Stromal cell of bone marrow (primary cell): Measurements from ENCODE around the gene PLEKHN1.

Source experiments
- DNase-seq: peaks from one replicate; pipeline ENCODE4 v3.0.0-alpha.2; 2012; ENCODE audit warnings: low read depth

The PLEKHN1 gene

GRCh38 chr1:962381-963300 is 3.6 kb upstream of the PLEKHN1 start:
- DNase-seq: no peak

GRCh38 chr1:963301-963651 is 3.0 kb upstream of the PLEKHN1 start:
- DNase-seq: no peak

DNA sequence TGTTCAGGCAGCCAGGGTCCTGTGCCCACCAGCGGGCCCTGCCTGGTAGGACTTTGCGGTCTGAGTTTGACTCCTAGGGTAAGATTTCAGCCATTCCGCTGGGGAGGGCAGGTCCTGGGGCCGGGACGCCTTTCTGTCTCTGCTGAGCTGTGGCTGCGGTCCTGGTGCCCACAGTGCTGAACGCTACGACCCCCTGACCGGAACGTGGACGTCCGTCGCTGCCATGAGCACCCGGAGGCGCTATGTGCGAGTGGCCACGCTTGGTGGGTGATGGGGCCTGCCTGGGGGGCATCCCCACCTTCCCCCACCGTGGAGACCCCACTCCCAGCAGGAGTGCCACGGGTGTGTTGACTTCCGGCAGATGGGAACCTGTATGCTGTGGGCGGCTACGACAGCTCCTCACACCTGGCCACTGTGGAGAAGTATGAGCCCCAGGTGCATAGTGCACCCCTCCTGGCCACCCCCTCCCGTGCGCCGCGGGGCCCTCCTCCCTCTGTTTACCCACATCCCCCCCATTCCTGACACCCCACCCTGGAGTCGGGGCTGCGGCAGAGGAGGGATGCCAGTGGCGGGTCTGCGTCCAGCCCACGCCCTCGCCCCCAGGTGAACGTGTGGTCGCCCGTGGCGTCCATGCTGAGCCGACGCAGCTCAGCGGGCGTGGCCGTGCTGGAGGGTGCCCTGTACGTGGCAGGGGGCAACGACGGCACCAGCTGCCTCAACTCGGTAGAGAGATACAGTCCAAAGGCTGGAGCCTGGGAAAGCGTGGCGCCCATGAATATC is 2.3 kb upstream of the PLEKHN1 start:
- DNase-seq: no peak

- DNase-seq: no peak
Observed at GRCh38 chr1:964691-965525, 1.4 kb upstream of the PLEKHN1 start.

GRCh38 chr1:965526-966134 is 652 bp upstream of the PLEKHN1 start:
- DNase-seq: no peak

DNA sequence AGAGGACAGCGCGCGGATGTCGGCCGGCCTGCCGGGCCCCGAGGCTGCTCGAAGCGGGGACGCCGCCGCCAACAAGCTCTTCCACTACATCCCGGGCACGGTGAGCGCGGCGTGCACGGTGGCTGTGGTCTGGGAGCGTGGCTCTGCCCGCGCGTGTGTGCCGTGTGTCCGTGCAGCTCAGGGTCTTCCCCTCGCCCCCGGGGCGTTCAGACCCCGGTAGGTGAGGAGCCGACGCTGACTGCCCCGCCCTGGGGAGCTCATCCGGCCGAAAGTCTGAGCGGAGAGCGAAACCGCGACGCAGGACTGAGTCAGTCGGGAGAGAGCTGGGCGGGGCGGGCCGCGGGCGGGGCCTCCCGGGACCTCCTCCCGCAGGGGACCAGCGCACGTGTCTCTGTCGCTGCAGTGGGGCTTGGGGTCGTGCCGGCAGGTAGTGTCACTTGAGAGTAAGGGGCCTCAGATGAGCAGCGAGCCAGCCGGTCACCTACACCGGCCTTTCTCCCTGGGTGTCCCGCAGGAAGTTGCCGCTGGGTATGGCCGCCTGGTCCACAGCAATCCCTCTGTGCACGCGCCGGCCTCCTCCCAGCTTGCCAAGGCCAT is 520 bp downstream of the PLEKHN1 start:
- DNase-seq: peak; percentile 33

- DNase-seq: no peak
Observed at GRCh38 chr1:967466-968343, 1.4 kb downstream of the PLEKHN1 start.

DNA sequence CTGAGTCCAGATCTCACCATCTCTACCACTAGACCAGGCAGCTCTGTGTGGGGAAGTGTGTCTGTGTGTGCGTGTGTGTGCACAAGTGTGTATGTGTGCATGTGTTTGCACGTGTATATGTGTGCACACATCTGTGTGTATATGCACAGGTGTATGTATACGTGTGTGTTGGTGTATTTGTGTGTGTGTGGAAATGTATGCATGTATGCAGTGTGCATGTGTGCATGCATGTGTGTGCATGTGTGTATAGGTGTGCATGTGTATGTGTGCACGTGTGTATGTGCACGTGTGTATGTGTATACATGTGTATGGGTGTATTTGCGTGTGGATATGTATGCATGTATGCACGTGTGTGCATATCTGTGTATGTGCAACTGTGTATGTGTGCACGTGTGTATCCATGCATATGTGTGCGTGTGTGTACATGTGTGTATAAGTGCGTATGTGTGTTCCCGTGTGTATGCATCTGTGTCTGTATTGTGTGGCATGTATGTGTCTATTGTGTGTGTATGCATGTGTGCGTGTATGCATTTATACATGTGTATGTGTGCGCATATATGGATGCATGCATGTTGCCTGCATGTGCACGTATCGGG is 3.1 kb downstream of the PLEKHN1 start:
- no peak for DNase-seq

DNA sequence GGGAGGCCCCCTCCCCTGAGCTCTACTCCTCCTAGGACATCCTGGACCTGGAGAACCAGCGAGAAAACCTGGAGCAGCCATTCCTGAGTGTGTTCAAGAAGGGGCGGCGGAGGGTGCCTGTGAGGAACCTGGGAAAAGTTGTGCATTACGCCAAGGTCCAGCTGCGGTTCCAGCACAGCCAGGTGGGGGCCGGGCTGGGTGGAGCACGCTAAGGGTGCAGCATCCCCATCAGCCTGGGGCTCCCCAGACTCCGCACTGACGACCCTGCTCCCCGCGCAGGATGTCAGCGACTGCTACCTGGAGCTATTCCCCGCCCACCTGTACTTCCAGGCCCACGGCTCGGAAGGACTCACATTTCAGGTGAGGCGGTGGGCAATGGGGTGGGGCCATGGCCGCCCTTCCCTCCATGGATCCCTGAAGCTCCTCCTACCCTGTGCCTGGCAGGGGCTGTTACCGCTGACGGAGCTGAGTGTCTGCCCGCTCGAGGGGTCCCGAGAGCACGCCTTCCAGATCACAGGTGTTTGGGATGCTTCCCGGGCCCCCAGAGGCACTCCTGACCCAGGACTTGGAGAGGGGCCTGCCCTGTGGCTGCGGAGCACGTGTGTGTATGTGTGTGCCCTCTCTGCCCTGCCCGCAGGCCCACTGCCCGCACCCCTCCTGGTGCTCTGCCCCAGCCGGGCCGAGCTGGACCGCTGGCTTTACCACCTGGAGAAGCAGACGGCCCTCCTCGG is 4.1 kb downstream of the PLEKHN1 start:
- no peak for DNase-seq

GRCh38 chr1:970973-971730 is 4.9 kb downstream of the PLEKHN1 start:
- DNase-seq: no peak

- DNase-seq: no peak
Observed at GRCh38 chr1:971751-972506, 5.6 kb downstream of the PLEKHN1 start.

DNA sequence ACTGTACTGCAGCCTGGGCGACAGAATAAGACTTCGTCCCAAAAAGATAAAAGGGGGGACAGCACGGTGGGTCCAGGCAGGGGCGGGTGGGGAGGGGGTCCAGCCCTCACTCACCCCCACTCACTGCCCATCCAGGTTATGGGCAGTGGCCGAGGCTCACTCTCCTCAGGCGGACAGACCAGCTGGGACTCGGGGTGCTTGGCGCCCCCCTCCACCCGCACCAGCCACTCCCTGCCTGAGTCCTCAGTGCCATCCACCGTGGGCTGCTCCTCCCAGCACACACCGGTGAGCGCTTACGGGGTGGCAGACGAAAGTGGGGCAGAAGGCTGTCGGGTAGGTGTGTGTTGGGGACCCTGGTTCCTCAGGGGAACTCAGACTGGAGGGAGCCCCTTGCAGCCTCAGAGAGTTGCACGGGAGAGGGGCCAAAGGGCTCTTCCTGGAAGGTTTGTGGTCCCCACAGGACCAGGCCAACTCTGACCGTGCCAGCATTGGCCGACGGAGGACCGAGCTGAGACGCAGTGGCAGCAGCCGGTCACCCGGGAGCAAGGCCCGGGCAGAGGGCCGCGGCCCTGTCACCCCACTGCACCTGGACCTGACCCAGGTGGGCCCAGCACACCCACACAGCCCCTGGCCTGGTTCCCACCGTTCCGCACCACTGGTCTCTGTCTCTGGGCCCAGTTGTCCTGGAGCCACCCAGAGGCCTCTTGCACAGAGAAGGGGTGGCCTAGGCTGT is 6.6 kb downstream of the PLEKHN1 start:
- no peak for DNase-seq

DNA sequence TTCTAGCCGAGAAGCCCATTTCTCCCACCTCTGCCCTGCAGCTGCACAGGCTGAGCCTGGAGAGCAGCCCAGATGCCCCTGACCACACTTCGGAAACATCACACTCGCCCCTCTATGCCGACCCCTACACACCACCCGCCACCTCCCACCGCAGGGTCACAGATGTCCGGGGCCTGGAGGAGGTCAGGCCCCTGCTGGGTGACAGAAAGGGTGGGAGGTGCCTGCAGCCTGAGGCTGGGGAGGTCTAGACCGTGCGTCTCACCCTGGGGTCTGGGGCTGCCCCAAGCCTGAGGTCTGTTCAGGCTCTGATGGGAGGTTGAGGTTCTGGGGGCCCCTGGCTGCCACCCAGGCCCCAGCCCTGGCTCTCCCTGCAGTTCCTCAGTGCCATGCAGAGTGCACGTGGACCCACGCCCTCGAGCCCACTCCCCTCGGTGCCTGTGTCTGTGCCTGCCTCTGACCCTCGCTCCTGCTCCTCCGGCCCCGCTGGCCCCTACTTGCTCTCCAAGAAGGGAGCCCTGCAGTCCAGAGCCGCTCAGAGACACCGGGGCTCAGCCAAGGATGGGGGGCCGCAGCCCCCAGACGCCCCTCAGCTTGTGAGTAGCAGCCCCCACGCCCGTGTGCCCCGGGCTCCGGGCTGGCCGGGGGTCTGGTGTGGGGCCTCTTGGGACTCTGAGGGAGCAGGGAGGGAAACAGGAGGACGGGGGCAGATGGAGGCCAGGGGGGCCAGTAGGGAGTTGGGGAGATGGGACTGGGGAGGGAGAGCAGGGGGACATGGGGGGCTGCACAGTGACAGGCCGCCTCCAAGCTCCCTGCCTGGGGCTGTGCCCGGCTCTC is 7.4 kb downstream of the PLEKHN1 start:
- no peak for DNase-seq

GRCh38 chr1:974293-974640 is 8.0 kb downstream of the PLEKHN1 start:
- DNase-seq: no peak

- DNase-seq: no peak
Observed at GRCh38 chr1:974687-975328, 8.5 kb downstream of the PLEKHN1 start.

GRCh38 chr1:975365-975764 is 9.1 kb downstream of the PLEKHN1 start:
- no peak for DNase-seq
